C4-2B (cell line): ENCODE measurements around the gene NSL1.

Experiments used
- H3K27ac ChIP-seq: fragments of 450-650 bp; 2 replicates; pipeline ENCODE4 v1.5.1; 2017
- ZFX ChIP-seq: fragments of 450-650 bp; IDR thresholded peaks from 2 replicates; pipeline ENCODE4 v1.6.1; 2017
- TF ChIP-seq, protein P1 (sequence below): fragments of 450-650 bp; conservative IDR thresholded peaks from 2 replicates; pipeline ENCODE4 v1.5.1; 2017; ENCODE audit warnings: mild to moderate bottlenecking

The NSL1 gene

DNA sequence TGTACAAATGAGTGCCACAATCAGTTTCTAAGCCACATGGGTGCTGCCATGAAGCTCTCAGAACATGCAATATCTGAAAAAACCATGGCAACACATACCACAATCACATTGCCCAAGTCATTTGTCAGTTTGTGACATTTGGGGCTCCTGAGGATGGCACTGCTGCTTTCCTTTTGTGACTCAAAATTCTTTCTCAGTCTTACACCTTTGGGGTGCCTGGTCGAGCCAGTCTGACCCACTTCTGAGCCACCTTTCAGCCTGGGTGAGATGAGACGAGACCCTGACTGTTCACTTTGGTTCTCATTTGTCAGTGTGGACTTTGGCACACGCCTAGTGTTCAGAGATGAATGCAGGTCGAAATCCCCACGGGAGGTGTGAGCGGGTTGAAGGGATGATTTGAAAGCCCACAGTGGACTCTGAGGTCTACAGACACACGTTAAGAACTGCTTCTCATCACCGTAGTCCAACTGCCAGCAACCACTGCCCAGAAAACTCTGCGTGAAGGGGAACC lies 100.0 kb downstream of the NSL1 start:
- no peak overlapping the region for H3K27ac ChIP-seq
- TF ChIP-seq ZFX = no peak

DNA sequence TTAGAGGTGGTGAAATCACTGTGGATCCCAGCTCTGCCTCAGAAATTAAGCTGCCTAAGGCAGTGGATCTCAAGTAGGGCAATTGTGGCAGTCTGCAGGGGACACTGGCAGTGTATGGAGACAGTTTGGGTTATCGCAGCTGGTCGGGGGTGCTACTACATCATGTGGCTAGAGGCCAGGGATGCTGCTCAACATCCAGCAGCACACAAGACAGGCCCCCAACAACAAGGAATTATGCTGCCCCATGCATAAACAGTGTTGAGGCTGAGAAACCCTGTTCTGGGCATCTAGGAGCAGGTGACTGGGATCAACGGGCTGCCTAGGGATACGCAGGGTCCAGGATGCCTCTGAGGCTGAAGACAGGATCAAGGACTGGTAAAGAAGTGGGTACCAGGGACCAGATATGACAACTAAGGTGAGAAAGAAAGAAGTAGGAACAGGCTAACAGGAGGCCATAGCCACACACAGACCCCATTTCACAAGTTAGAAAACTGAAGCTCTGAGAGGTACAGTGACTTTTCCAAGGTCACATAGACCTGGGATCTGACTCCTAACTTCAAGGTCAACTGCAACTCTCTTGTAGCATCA lies 100.7 kb downstream of the NSL1 start:
- no peak overlapping the region for H3K27ac ChIP-seq
- TF ChIP-seq, protein P1, sequence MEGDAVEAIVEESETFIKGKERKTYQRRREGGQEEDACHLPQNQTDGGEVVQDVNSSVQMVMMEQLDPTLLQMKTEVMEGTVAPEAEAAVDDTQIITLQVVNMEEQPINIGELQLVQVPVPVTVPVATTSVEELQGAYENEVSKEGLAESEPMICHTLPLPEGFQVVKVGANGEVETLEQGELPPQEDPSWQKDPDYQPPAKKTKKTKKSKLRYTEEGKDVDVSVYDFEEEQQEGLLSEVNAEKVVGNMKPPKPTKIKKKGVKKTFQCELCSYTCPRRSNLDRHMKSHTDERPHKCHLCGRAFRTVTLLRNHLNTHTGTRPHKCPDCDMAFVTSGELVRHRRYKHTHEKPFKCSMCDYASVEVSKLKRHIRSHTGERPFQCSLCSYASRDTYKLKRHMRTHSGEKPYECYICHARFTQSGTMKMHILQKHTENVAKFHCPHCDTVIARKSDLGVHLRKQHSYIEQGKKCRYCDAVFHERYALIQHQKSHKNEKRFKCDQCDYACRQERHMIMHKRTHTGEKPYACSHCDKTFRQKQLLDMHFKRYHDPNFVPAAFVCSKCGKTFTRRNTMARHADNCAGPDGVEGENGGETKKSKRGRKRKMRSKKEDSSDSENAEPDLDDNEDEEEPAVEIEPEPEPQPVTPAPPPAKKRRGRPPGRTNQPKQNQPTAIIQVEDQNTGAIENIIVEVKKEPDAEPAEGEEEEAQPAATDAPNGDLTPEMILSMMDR = no peak
- no peak for TF ChIP-seq ZFX

DNA sequence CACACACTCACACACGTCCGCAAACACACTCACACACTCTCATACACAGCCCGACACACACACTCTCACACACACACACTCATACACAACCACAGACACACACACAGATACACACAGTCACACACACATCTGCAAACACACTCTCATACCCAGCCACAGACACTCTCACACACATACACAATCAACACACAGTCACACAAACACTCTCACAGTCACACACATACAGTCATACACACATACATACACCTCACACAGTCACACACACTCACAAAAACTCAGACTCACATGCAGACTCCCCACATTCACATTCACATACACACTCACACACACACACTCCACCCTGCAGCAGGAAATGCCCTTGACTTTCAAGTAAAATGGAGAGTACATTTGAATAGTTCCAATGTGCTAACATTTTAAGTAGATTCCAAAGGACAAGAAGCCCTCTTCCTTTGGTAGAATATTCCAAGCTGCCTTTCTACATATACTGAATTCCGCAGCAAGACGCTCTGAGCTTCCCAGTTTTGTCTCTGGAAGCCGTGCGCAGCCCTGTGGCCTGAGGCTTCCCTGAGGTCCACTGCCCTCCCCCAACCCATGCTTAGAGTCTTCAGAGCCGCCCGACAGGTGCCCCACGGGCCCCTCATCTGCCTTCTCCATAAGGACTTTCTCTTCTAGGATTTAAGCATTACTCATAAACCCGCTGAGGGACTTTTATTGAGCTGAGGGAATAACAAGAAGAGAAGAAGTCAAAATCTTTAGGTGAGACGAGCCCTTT lies 101.6 kb downstream of the NSL1 start:
- H3K27ac ChIP-seq = no peak overlapping the region
- TF ChIP-seq ZFX = no peak
- TF ChIP-seq, protein P1 = no peak

DNA sequence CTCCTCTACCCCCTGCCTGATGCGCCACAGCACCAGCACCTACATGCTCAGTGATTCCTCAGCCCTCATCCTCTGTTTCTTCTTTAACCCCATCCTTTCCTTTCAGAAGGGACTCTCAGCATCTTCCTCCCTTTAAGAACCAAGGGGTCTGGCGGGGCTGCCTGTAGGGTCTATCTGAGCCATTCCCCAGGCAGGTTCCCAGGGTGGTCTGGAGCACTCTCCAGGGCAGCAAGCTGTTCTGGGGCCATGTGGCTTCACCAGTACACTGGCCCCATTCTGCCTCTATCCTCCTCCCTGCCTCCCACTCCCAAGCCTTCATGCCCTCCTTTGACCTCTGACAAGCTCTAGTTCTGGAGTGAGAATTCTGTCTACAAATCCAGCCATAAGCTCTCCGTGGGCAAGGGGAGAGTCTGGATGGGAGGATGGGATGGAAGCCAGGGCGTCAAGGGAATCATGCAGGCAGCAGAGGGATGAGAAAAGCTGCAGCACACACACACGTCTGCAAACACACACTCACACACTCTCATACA lies 102.3 kb downstream of the NSL1 start:
- TF ChIP-seq, protein P1 = no peak
- TF ChIP-seq ZFX = no peak
- H3K27ac ChIP-seq = no peak overlapping the region

DNA sequence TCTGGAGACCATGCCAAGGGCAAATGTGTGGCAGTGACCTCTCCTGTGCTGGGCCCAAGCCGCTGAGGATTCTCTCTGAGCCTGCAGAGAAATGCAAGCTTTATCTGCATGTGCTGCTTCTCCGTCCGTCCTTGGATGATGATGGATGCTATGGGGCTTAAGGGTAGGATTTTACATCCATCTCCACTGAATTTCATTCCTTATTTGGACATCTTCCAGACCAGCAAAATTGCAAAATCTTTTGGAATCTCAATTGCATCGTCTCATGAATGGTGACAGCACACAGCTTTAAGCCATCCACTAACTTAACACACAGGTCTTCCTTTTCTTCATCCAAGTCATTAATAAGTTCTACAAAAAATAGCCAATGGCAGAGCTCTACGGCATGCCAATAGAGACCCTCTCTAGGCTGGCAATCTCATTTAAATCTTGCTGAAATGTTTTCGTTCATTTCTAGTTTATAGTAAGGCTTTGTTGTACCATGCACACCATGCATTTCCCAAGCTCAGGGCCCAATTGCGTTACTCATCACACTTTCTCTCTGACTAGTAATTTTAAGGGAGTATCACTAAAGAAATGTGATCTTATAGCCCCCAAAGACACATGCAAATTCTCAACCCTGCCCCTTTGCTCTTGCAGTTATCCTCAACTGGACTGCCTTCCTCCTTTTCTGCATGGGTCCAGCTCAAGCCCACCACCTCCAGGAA lies 103.1 kb downstream of the NSL1 start:
- TF ChIP-seq ZFX = no peak
- TF ChIP-seq, protein P1 = no peak

DNA sequence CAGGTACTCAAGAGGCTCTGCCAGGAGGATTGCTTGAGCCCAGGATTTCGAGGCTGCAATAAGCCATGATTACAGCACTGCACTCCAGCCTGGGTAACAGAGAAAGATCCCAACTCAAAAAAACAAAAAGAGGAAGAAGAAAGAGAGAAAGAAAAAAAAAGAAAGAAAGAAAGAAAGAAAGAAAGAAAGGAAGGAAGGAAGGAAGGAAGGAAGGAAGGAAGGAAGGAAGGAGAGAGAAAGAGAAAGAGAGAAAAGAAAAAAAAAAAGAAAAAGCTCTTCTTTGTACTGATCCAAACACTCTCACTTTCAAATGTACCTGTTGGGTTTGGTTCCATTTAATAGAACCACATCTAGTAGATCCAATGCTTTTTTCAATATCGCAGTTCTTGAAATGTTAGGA lies 103.8 kb downstream of the NSL1 start:
- no peak for TF ChIP-seq ZFX
- TF ChIP-seq, protein P1 = no peak

More for the DNA sequence above, 103.1 kb downstream of the NSL1 start:
- H3K27ac ChIP-seq = no peak overlapping the region

DNA sequence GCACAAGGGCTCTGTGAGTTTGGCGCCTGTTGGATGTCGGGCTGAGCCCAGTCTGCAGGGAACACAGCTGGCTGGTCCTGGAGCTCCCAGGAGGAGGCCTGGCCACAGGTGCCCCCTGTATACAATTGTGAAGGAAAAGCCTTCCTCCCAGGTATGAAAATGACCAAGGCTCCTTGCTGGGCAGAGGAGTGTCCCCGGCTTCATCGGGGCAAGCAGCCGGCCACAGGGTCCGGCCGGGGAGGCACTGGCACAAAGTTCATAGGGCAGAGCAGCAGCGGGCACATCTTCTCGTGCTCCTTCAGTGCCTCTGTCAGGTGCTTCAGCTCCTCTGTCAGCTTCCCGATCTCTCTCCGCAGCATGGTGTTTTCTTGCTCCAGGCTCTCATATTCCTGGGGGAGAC lies 105.0 kb downstream of the NSL1 start:
- H3K27ac ChIP-seq = no peak overlapping the region
- TF ChIP-seq, protein P1 = no peak
- no peak for TF ChIP-seq ZFX

More for the DNA sequence above, 103.8 kb downstream of the NSL1 start:
- H3K27ac ChIP-seq = no peak overlapping the region
